Hepatocyte (in vitro differentiated cells): ENCODE data around the gene C6orf132. TPM values are rescaled to one million over a fixed set of nuclear protein-coding genes. Genes with fewer than 3 reads are reported as not detected.

Experiments
- DNase-seq: peaks from one replicate; pipeline ENCODE4 v3.0.0-alpha.2; 2016; ENCODE audit warnings: low spot score
- H2AFZ ChIP-seq: fragments of 200-600 bp; sonication (generic); 2 replicates; pipeline ENCODE4 v1.6.0; 2016; ENCODE audit warnings: antibody characterized with exemption, mild to moderate bottlenecking
- H3K27ac ChIP-seq: fragments of 200-600 bp; sonication (generic); 2 replicates; pipeline ENCODE4 v1.5.1; 2016; ENCODE audit warnings: mild to moderate bottlenecking
- H3K27me3 ChIP-seq: fragments of 200-600 bp; sonication (generic); 2 replicates; pipeline ENCODE4 v1.6.1; 2016
- H3K36me3 ChIP-seq: fragments of 200-600 bp; sonication (generic); replicated peaks from 2 replicates; pipeline ENCODE4 v1.5.1; 2016; ENCODE audit warnings: low read depth; ENCODE audit not compliant: insufficient read depth
- H3K4me1 ChIP-seq: fragments of 200-600 bp; sonication (generic); 2 replicates; pipeline ENCODE4 v1.5.1; 2016; ENCODE audit warnings: mild to moderate bottlenecking, moderate library complexity; ENCODE audit not compliant: insufficient read depth
- H3K4me2 ChIP-seq: fragments of 200-600 bp; sonication (generic); 2 replicates; pipeline ENCODE4 v1.6.0; 2016
- H3K4me3 ChIP-seq: fragments of 200-600 bp; sonication (generic); 2 replicates; pipeline ENCODE4 v1.5.1; 2016; ENCODE audit warnings: mild to moderate bottlenecking
- H3K79me2 ChIP-seq: fragments of 200-600 bp; sonication (generic); 2 replicates; pipeline ENCODE4 v1.6.0; 2017; ENCODE audit warnings: mild to moderate bottlenecking
- H3K9me2 ChIP-seq: fragments of 200-600 bp; sonication (generic); replicated peaks from 2 replicates; pipeline ENCODE4 v1.6.0; 2017; ENCODE audit warnings: mild to moderate bottlenecking; ENCODE audit not compliant: insufficient read depth
- H3K9me3 ChIP-seq: fragments of 200-600 bp; sonication (generic); 2 replicates; pipeline ENCODE4 v1.5.1; 2016; ENCODE audit warnings: low read depth, mild to moderate bottlenecking
- H4K20me1 ChIP-seq: fragments of 200-600 bp; sonication (generic); 2 replicates; pipeline ENCODE4 v1.6.0; 2016; ENCODE audit warnings: mild to moderate bottlenecking; ENCODE audit not compliant: insufficient read depth, poor library complexity, severe bottlenecking
- CTCF ChIP-seq: fragments of 200-600 bp; sonication (generic); IDR thresholded peaks from 2 replicates; pipeline ENCODE4 v1.5.1; 2016; ENCODE audit warnings: antibody characterized with exemption, mild to moderate bottlenecking; ENCODE audit not compliant: poor library complexity
- EZH2 ChIP-seq: fragments of 200-600 bp; sonication (generic); IDR thresholded peaks from 2 replicates; pipeline ENCODE4 v1.6.1; 2016; ENCODE audit warnings: antibody characterized with exemption, mild to moderate bottlenecking, borderline replicate concordance
- EZH2phosphoT487 ChIP-seq: fragments of 200-600 bp; sonication (generic); IDR thresholded peaks from one replicate; pipeline ENCODE4 v1.6.1; 2018; ENCODE audit warnings: antibody characterized with exemption, mild to moderate bottlenecking, low read depth, moderate library complexity; ENCODE audit not compliant: unreplicated experiment, severe bottlenecking
- WGBS: methylation state at CpG from one replicate; pipeline ENCODE4 v1.1.6; 2016; ENCODE audit warnings: low lambda C conversion rate; ENCODE audit errors: missing lambda C conversion rate; 5-methylcytosine and 5-hydroxymethylcytosine counted together
- polyA plus RNA-seq: library from polyadenylated mRNA; unstranded; fragments of >200 nt; fragmentation: Nextera tagmentation; extraction: Ambion mirVana; gene quantifications from 2 replicates; pipeline ENCODE4 v1.2.1, GENCODE V29; 2016
- total RNA-seq: library from RNA; depleted of rRNA; stranded (reverse); fragments of >200 nt; gene quantifications from 2 replicates; pipeline ENCODE4 v1.2.3, GENCODE V29; 2014

C6orf132 gene
- total and polyA plus RNA-seq, 2 experiments from 2014 or later, result 10.5 to 12.5 TPM

DNA sequence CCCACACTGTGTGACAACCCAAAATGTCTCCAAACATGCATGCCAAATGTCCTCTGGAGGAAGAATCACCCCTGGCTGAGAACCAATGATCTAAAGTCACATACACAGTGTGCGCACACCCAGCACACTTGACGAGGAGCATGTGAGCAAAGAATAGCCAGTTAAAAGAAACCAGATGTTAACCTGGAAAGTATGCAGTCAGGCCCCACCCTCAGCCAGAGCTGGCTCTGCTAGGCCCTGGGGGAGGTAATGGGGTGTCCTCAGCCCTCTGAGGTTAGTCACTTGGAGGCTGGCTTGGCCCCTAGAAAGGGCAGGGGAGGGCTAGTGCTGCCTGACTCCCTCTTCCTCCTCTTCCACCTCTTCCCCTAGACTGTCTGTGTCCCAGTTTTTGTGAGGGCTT lies 15.6 kb upstream of the C6orf132 start:
- Histone ChIP-seq H3K9me3 (no peaks in the 10 kb centered on the region), H3K36me3 (no peaks in the 10 kb centered on the region), H3K79me2 (no peaks in the 10 kb centered on the region), H3K4me1 (peaks cover 5% of the 10 kb centered on the region), H3K27ac (peak overlapping the region; percentile 19), H3K4me2 (no peak overlapping the region), H3K27me3 (no peaks in the 10 kb centered on the region), H3K9me2 (no peaks in the 10 kb centered on the region), H4K20me1 (no peaks in the 10 kb centered on the region), H2AFZ (no peak overlapping the region), H3K4me3 (no peak overlapping the region)
- TF ChIP-seq EZH2phosphoT487 (no peak), EZH2 (no peak), CTCF (no peak)
- 38% methylated on average over 2 of the region's 2 CpGs for WGBS
- peak; percentile 48 for DNase-seq

DNA sequence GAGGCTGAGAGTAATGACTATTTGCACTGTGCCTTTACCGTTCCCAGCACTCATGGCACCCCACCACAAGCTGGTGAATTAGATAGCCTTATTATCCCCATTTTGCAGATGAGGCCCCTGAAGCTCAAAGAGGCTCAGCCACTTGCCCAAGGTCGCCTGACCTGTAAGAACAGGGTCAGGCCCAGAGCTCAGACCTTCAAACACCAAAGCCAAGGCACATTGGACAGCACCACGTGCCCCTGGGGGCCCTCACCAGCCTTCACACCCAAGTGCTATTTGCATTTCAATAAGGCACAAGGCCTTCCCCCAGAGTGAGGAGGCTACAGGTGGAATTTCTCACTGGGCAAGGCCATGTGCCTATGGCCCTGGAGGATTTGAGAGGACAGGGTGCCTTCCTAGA lies 14.2 kb upstream of the C6orf132 start:
- H4K20me1 ChIP-seq, result no peaks in the 10 kb centered on the region
- no peaks in the 10 kb centered on the region for H3K27me3 ChIP-seq
- DNase-seq, result no peak
- H3K4me2 ChIP-seq, result no peak overlapping the region
- H3K9me3 ChIP-seq, result no peaks in the 10 kb centered on the region
- WGBS, result 73% methylated on average over 3 of the region's 3 CpGs
- no peak overlapping the region for H3K27ac ChIP-seq
- no peaks in the 10 kb centered on the region for H3K9me2 ChIP-seq
- no peaks in the 10 kb centered on the region for H3K36me3 ChIP-seq
- no peaks in the 10 kb centered on the region for H3K79me2 ChIP-seq
- TF ChIP-seq EZH2phosphoT487, result no peak
- no peak for TF ChIP-seq EZH2
- no peak for TF ChIP-seq CTCF
- H3K4me1 ChIP-seq, result peaks cover 5% of the 10 kb centered on the region
- no peak overlapping the region for H2AFZ ChIP-seq
- no peak overlapping the region for H3K4me3 ChIP-seq

DNA sequence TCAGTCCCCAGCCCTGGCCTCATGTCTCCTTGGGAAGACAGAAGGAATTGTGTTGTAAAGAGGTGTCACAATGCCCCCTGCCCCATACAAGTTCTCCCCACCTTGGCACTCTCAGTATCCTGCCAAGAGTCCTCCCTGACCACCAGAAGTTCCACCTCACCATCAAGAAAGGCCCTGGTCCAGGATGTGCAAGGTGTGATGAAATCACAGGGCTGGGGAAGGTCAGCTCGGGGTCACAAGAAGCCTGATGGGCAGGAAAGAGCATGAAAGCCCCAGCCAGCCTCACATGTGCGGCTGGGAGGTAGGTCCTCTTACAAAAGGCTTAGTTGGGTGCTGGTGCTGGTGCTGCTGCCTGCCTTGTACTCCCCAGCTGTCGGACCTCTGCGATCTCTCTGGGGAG lies 12.9 kb upstream of the C6orf132 start:
- TF ChIP-seq EZH2phosphoT487 (no peak), EZH2 (no peak), CTCF (no peak)

More for the DNA sequence above, 12.9 kb upstream of the C6orf132 start:
- Histone ChIP-seq H3K4me2 (no peak overlapping the region), H3K79me2 (no peaks in the 10 kb centered on the region), H3K27ac (no peak overlapping the region), H3K4me1 (peaks cover 5% of the 10 kb centered on the region), H3K9me3 (no peaks in the 10 kb centered on the region), H3K9me2 (no peaks in the 10 kb centered on the region), H4K20me1 (no peaks in the 10 kb centered on the region), H3K4me3 (no peak overlapping the region), H2AFZ (no peak overlapping the region), H3K27me3 (no peaks in the 10 kb centered on the region), H3K36me3 (no peaks in the 10 kb centered on the region)
- DNase-seq, result no peak
- 91% methylated on average over 4 of the region's 4 CpGs for WGBS
